C4-2B (cell line): ENCODE results near the gene UPK1A.

Experiments
- H3K27ac ChIP-seq: fragments of 450-650 bp; 2 replicates; pipeline ENCODE4 v1.5.1; 2017
- CTCF ChIP-seq: fragments of 450-650 bp; conservative IDR thresholded peaks from 2 replicates; pipeline ENCODE4 v1.5.1; 2017; ENCODE audit warnings: mild to moderate bottlenecking
- ZFX ChIP-seq: fragments of 450-650 bp; IDR thresholded peaks from 2 replicates; pipeline ENCODE4 v1.6.1; 2017

The UPK1A gene

GRCh38 chr19:35715981-35716800 lies 49.9 kb downstream of the UPK1A start:
- H3K27ac ChIP-seq = peak overlapping the region; percentile 92

GRCh38 chr19:35716801-35717664 lies 50.7 kb downstream of the UPK1A start:
- H3K27ac ChIP-seq = peak overlapping the region; percentile 92
- peak; percentile 98 for TF ChIP-seq CTCF
- peak; percentile 85; the same call in 1 of the 2 replicates for TF ChIP-seq ZFX

More at GRCh38 chr19:35715981-35716800, 49.9 kb downstream of the UPK1A start:
- TF ChIP-seq CTCF (no peak), ZFX (no peak; the same call in 1 of the 2 replicates)

GRCh38 chr19:35717665-35718344 lies 51.5 kb downstream of the UPK1A start, which contains the start of gene KMT2B:
Gene KMT2B (plus strand): TSS chr19:35718003. CDS start chr19:35718019, 16 bp downstream.
- TF ChIP-seq ZFX (peak; percentile 91), CTCF (no peak)
- peak within 1 kb of the TSS; percentile 92 for H3K27ac ChIP-seq

- H3K27ac ChIP-seq = peak overlapping the region; percentile 92
- no peak for TF ChIP-seq CTCF
- TF ChIP-seq ZFX = peak; percentile 79; the same call in 1 of the 2 replicates
Observed at GRCh38 chr19:35718345-35719041, 52.2 kb downstream of the UPK1A start.

GRCh38 chr19:35719402-35720162 lies 53.3 kb downstream of the UPK1A start:
- peak overlapping the region; percentile 92 for H3K27ac ChIP-seq
- TF ChIP-seq ZFX (no peak), CTCF (no peak)

GRCh38 chr19:35720163-35720524 lies 53.8 kb downstream of the UPK1A start:
- TF ChIP-seq ZFX (no peak), CTCF (no peak)
- no peak overlapping the region for H3K27ac ChIP-seq
